Activated naive CD4-positive, alpha-beta T cell treated with anti-CD3 and anti-CD28 coated beads, Interleukin-2, amount 10 ng/mL, durations not matched to agents 7 days and 5 days (primary cell): Measurements from ENCODE around the gene ZNF587.
"Not testable (repeated sequence)": the region's sequence is repeated elsewhere in the genome, so short reads cannot be mapped to it uniquely, and the experiment has no call there.

ENCODE experiments used
- CTCF ChIA-PET: fragments of 350-600 bp; sonication (Branson Sonifier 250); formaldehyde crosslinking; loops from one replicate; lab custom pipeline; 2021; ENCODE audit warnings: antibody characterized with exemption; lab: Charles Lee
- DNase-seq: peaks from one replicate; pipeline ENCODE4 v3.0.0-alpha.2; 2020
- H3K27ac Mint-ChIP-seq: one replicate; pipeline ENCODE4 v1.8.0; 2021; ENCODE audit warnings: mild to moderate bottlenecking, moderate library complexity, mixed read lengths
- H3K27me3 Mint-ChIP-seq: one replicate; pipeline ENCODE4 v1.8.0; 2021; ENCODE audit warnings: mild to moderate bottlenecking, mixed read lengths
- H3K36me3 Mint-ChIP-seq: one replicate; pipeline ENCODE4 v1.8.0; 2021; ENCODE audit warnings: mixed read lengths
- H3K4me1 Mint-ChIP-seq: one replicate; pipeline ENCODE4 v1.8.0; 2021; ENCODE audit warnings: mixed read lengths
- H3K4me3 Mint-ChIP-seq: one replicate; pipeline ENCODE4 v1.8.0; 2021; ENCODE audit warnings: mild to moderate bottlenecking, moderate library complexity, mixed read lengths
- H3K9me3 Mint-ChIP-seq: one replicate; pipeline ENCODE4 v1.8.0; 2021; ENCODE audit warnings: mixed read lengths

Gene ZNF587

GRCh38 chr19:57849666-57850473 lies at the start of gene ZNF587:
TSS of gene ZNF587 (plus strand) at chr19:57849859. CDS start at chr19:57850039, 180 bp downstream.
- Mint-ChIP-seq H3K4me1 (peaks cover 25% of the 10 kb centered on the region), H3K9me3 (peaks cover 17% of the 10 kb centered on the region), H3K36me3 (peaks cover 67% of the 10 kb centered on the region), H3K4me3 (peak within 1 kb of the TSS; percentile 87), H3K27ac (peak within 1 kb of the TSS; percentile 95)
- H3K27me3 Mint-ChIP-seq, result not testable (repeated sequence)
- CTCF ChIA-PET, result interaction anchor here (0.7 kb wide), 2 partner anchors 30 to 190 kb away, joined by 3 read pairs; no protein-coding TSS in a partner anchor
- peak; percentile 88 for DNase-seq

GRCh38 chr19:57800696-57801095 lies 49.0 kb upstream of the ZNF587 start:
- Mint-ChIP-seq H3K4me3 (no peak overlapping the region), H3K9me3 (peaks cover under 1% of the 10 kb centered on the region), H3K36me3 (peaks cover 49% of the 10 kb centered on the region), H3K27me3 (no peaks in the 10 kb centered on the region), H3K4me1 (peaks cover 21% of the 10 kb centered on the region), H3K27ac (no peak overlapping the region)
- no peak for DNase-seq
- CTCF ChIA-PET, result no interaction called here

- DNase-seq, result no peak
- CTCF ChIA-PET, result interaction anchor here (0.7 kb wide), 1 partner anchor 27 kb away, joined by 7 read pairs; no protein-coding TSS in a partner anchor
- Mint-ChIP-seq H3K27me3 (no peaks in the 10 kb centered on the region), H3K36me3 (peaks cover 49% of the 10 kb centered on the region), H3K9me3 (no peaks in the 10 kb centered on the region), H3K4me3 (no peak overlapping the region), H3K27ac (no peak overlapping the region), H3K4me1 (peaks cover 21% of the 10 kb centered on the region)
Observed at GRCh38 chr19:57802269-57802668, 47.4 kb upstream of the ZNF587 start.

DNA sequence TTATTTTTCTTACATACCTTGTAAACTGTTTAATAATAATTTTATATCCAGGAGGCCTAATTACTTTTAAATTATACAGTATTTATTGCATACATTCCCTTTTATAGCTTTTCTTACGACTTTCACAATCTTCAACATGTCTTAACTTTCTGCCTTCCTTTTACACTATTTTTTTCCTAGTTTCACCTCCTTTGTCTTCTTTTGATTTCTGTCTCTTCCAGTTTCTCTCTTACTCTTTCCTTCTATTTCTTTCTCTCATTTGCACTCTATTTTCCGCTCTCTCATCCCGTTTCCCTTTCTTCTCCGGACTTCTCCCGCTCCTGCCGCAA lies 46.4 kb upstream of the ZNF587 start:
- Mint-ChIP-seq H3K27me3 (no peaks in the 10 kb centered on the region), H3K9me3 (no peaks in the 10 kb centered on the region), H3K4me1 (peaks cover 21% of the 10 kb centered on the region), H3K4me3 (peak overlapping the region; percentile 17), H3K36me3 (peaks cover 54% of the 10 kb centered on the region), H3K27ac (peak overlapping the region; percentile 76)
- CTCF ChIA-PET, result no interaction called here
- no peak for DNase-seq

GRCh38 chr19:57803594-57804325 lies 45.9 kb upstream of the ZNF587 start:
- peak; percentile 28 for DNase-seq
- CTCF ChIA-PET, result no interaction called here
- no peaks in the 10 kb centered on the region for H3K9me3 Mint-ChIP-seq
- peaks cover 21% of the 10 kb centered on the region for H3K4me1 Mint-ChIP-seq
- H3K27ac Mint-ChIP-seq, result peak overlapping the region; percentile 76
- peak overlapping the region; percentile 17 for H3K4me3 Mint-ChIP-seq
- H3K27me3 Mint-ChIP-seq, result no peaks in the 10 kb centered on the region
- peaks cover 59% of the 10 kb centered on the region for H3K36me3 Mint-ChIP-seq

GRCh38 chr19:57807541-57807940 lies 42.1 kb upstream of the ZNF587 start:
- Mint-ChIP-seq H3K27me3 (no peaks in the 10 kb centered on the region), H3K4me3 (no peak overlapping the region), H3K9me3 (no peaks in the 10 kb centered on the region), H3K4me1 (peaks cover 29% of the 10 kb centered on the region), H3K27ac (no peak overlapping the region), H3K36me3 (peaks cover 71% of the 10 kb centered on the region)
- CTCF ChIA-PET, result no interaction called here
- no peak for DNase-seq

DNA sequence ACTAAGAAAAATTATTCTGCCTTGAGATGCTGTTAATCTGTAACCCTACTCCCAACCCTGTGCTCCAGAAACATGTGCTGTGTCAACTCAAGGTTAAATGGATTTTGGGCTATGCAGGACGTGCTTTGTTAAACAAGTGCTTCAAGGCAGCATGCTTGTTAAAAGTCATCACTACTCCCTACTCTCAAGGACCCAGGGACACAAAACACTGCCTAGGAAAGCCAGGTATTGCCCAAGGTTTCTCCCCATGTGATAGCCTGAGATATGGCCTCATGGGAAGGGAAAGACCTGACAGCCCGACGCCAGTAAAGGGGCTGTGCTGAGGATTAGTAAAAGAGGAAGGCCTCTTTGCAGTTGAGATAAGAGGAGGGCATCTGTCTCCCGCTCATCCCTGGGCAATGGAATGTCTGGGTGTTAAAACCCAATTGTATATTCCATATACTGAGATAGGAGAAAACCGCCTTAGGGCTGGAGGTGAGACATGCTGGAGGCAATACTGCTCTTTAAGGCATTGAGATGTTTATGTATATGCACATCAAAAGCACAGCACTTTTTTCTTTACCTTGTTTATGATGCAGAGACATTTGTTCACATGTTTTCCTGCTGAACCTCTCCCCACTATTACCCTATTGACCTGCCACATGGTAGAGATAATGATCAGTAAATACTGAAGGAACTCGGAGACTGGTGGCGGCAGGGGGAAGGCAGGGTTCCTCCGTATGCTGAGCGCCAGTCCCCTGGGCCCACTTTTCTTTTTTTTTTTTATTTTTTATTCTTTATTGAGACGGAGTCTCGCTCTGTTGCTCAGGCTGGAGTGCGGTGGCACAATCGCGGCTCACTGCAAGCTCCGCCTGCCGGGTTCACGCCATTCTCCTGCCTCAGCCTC lies 39.0 kb upstream of the ZNF587 start:
- Mint-ChIP-seq H3K27ac (peak overlapping the region; percentile 17), H3K36me3 (peaks cover 57% of the 10 kb centered on the region), H3K4me1 (peaks cover 39% of the 10 kb centered on the region)
- H3K9me3 Mint-ChIP-seq, H3K4me3 Mint-ChIP-seq, DNase-seq, H3K27me3 Mint-ChIP-seq, CTCF ChIA-PET: not testable (repeated sequence)

GRCh38 chr19:57812226-57812625 lies 37.4 kb upstream of the ZNF587 start:
- H3K27me3 Mint-ChIP-seq, result no peaks in the 10 kb centered on the region
- peaks cover 40% of the 10 kb centered on the region for H3K4me1 Mint-ChIP-seq
- H3K36me3 Mint-ChIP-seq, result peaks cover 46% of the 10 kb centered on the region
- peak overlapping the region; percentile 43 for H3K27ac Mint-ChIP-seq
- CTCF ChIA-PET, result interaction anchor here (1.1 kb wide), 1 partner anchor 9 kb away, joined by 3 read pairs; no protein-coding TSS in a partner anchor
- no peak for DNase-seq
- H3K4me3 Mint-ChIP-seq, result no peak overlapping the region
- H3K9me3 Mint-ChIP-seq, result no peaks in the 10 kb centered on the region

GRCh38 chr19:57812975-57813820 lies 36.5 kb upstream of the ZNF587 start:
- peak overlapping the region; percentile 94 for H3K4me3 Mint-ChIP-seq
- H3K9me3 Mint-ChIP-seq, H3K27me3 Mint-ChIP-seq, DNase-seq: not testable (repeated sequence)
- H3K4me1 Mint-ChIP-seq, result peaks cover 40% of the 10 kb centered on the region
- CTCF ChIA-PET, result interaction anchor here (1.1 kb wide), 1 partner anchor 8 kb away, joined by 3 read pairs; no protein-coding TSS in a partner anchor
- H3K36me3 Mint-ChIP-seq, result peaks cover 38% of the 10 kb centered on the region
- H3K27ac Mint-ChIP-seq, result peak overlapping the region; percentile 93

GRCh38 chr19:57813919-57814504 lies 35.6 kb upstream of the ZNF587 start:
- Mint-ChIP-seq H3K4me1 (peaks cover 48% of the 10 kb centered on the region), H3K27me3 (no peaks in the 10 kb centered on the region), H3K9me3 (no peaks in the 10 kb centered on the region), H3K27ac (peak overlapping the region; percentile 93), H3K36me3 (peaks cover 31% of the 10 kb centered on the region), H3K4me3 (peak overlapping the region; percentile 94)
- DNase-seq, result no peak
- CTCF ChIA-PET, result no interaction called here

DNA sequence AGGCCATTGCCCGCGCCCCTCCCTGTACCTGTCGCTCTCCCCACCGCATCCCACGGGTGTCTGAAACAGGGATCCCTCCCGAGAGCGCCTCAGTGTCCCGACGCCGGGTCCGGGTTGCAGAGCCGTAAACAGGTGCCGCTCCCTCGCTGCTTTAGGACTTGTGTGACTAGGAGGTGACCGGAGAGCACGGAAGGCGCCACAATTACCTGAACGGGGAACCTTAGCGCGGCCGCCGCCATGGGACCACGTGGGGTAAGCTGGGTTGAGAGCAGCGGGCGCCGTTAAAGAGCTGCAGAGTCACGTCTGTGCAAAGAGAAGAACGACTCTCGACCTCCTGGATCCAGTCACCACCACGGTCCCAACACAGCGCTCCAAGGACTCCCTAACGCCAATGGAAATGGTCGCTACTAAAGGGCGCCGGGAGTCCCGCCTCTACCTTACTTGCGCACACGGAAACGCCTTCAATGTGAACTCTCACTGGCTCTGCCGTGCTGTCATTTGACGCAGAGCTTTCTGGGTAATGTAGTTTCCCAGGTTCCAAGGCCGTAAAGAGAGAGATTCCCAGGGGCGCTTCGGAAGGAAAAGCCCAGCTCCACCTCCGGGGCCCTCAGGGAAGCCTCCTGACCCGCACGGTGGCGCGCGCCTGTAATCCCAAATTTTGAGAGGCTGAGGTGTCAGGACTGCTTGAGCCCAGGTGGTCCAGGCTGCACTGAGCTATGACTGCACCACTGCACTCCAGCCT lies 35.0 kb upstream of the ZNF587 start, which contains the start of gene ZNF552:
Gene ZNF552 (minus strand): TSS at position 409 of the 742 bp plus-strand sequence. CDS start 170 bp downstream, at position 239.
- peaks cover 26% of the 10 kb centered on the region for H3K36me3 Mint-ChIP-seq
- CTCF ChIA-PET, result no interaction called here
- peak within 1 kb of the TSS; percentile 94 for H3K4me3 Mint-ChIP-seq

More for the DNA sequence above, 35.0 kb upstream of the ZNF587 start, which contains the start of gene ZNF552:
- H3K4me1 Mint-ChIP-seq, result peaks cover 52% of the 10 kb centered on the region
- H3K27me3 Mint-ChIP-seq, result no peaks in the 10 kb centered on the region
- DNase-seq, result peak; percentile 86
- H3K27ac Mint-ChIP-seq, result peak within 1 kb of the TSS; percentile 93
- no peaks in the 10 kb centered on the region for H3K9me3 Mint-ChIP-seq
